GM19193 (cell line): ENCODE measurements around the gene VDAC1.

ENCODE experiments used
- POLR2A ChIP-seq: IDR thresholded peaks from 4 replicates; pipeline ENCODE4 v1.6.1; 2011; ENCODE audit not compliant: insufficient read depth, insufficient read length; ENCODE audit errors: extremely low read depth

Gene VDAC1

DNA sequence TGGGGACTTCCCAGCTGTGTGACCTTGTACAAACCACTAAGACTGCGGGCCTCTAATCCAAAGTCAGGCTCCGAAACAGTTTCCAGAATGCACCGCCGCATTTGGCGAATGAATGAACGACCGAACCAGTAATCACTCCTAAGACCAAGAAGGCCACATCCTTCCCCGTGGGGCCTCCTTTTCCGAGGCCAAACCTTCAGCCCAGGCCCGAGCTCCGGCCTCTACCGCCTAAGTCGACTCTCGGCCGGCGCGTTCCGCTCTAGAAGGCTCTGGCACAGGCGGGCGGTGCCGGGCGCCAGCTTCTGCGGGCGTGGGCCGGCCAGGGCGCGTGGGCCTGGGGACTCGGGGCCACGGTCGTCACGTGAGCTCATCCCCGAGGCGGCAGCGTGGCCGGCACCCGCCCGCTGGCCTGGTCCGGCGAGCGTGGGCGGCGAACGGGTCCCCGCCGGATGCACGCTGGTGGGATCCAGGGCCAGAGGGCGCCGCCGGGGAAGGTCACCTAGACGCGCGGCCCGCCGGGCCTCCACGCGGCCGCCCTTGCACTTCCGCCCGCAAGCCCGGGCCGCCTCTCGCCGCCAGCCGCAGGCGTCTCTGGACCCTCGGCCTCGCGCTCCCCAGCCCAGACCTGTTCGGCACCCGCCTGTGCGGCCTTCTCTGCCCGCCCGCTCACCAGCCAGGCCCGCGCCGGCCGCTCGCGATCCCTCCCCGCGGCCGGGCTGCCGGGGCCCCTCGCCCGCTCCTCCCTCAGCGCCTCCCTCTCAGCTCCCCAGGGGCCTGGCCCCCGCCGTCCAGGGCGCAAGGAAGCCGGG is 754 bp downstream of the VDAC1 start:
- TF ChIP-seq POLR2A = peak; percentile 43

DNA sequence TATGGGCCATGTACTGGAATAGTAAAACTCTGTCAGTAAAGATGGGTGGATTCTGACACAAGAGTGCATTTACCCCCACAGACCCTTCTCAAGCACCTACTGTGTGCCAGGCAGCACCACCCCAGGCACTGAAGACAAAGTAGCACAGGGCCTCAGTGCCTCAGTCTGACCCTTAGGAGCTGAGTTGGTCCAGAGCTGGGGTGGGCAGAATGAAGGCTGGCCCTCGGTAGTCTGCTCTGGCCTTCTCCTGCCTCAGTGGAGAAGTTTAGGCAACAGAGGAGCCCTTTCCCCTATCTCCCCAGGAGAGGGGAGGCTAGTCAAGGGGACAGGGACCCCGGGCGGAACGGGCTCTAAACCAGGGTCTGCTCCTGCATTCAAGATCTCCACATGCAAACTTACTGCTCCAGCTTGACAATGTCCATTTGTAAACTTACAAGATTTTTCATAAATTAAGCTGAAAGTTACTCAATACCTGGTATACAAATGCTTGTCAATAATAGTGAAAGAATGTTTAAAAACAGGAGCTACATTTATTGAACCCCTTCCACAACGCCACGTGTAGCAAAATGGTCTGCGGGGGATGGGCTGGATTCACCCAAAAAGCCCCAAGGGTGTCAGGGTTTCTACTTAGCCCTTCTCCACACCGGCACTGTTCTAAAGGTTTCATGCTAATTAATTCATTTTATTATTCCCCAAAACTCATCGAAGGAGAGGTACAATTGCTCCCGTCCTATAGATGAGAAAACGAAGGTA is 1.5 kb downstream of the VDAC1 start:
- no peak for TF ChIP-seq POLR2A

DNA sequence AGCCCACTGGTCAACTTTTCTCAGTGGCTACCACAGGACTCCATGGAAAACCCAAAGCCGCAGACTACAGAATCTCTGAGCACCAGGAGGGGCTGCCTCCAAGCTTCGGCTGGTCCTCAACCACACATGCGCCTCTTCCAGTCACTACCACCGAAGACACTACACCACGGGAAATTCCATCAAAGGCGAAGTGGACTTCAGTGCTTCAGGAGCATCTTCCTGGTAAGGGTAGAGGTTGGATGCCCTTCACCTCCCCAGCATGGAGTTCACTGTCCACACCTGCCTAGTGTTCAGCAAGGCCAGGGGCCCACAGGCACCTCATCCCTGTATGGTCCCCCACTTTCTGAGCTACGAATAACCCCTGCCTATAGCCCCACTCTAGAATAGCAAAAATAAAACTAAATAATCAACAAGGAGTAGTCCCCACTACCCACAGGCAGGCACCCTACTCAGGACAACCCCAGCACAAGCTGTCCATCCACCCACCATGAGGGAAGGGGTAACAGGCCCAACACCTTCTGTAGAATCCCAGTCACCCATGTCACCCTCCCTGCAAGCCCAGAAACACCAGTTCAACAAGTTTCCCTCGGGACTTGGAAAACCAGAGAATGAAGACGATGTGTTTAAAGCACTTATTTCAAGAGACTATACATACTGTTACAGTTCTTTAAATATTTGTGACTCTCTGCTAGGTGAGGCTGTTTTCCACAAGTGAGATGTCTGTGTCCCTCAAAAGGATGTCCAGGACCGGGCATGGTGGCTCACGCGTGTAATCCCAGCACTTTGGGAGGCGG is 2.6 kb downstream of the VDAC1 start:
- TF ChIP-seq POLR2A = no peak

DNA sequence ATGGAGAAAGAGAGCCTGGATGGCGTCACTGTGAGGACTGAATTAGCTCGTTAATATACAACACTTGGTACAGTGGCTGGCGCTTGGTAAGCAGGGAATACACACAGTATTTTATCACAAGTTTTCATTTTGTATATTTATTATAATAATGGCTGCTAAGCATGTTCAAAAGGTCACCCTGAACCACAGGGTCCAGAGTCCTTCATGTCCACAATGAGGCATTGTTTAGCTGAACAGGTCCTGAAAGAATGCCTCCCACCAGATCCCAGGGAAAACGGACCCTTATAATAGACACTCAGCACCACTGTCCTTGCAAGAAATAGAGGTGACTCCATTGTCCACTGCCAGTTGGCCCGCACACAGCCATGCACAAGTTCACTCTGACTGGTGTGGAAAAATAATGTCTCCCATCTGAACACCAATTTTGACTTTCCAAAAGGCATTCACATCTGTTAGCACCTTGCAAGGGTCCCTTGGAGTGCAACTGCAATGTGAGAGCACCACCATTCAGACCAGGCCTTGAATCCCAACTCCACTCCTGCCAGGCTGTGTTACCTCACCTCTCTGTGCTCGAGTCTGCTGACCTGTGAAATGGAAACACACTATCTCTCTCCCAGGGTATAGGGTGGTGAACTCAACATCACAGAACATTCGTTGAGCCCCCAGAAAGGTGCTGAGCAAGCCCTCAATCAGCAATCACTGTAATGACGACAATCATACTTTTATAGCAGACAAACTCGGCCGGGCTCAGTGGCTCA is 3.9 kb downstream of the VDAC1 start:
- no peak for TF ChIP-seq POLR2A

DNA sequence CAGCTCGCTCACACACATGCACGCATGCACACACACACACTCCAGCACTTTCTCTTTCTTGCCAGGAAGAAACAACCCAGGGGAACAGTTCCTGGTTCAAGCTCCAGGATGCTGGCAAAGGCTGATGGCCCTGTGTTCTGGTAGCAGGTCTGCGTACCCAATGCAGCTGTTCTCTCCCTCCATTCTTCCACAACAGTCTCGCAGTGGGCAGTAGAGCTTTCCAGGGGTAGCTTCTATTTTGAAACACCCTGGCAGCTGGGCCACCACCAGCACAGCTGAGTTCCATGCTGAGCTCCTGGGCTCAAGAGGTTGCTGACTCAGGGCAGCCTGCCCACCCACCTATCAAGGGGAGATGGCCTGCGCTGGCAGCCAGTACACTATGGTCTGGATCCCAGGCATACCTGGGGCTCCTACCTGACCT is 4.7 kb downstream of the VDAC1 start:
- TF ChIP-seq POLR2A = no peak

DNA sequence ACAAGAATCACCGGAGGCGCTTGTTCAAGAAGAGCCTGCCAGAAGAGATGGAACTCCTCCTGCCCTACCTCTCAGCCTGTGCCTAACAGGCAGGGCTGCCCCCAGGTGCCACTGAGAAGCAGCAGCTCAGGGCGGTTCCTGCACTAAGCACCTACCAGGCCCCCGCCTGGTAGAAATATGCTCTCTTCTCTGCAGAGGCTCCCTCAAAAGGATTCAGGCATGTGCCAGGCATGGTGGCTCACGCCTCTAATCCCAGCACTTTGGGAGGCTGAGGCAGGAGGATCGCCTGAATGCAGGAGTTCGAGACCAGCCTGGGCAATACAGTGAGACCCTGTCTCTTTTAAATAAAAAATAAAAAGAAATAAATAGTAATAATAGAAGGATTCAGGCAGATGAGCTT is 6.0 kb downstream of the VDAC1 start:
- TF ChIP-seq POLR2A = no peak

DNA sequence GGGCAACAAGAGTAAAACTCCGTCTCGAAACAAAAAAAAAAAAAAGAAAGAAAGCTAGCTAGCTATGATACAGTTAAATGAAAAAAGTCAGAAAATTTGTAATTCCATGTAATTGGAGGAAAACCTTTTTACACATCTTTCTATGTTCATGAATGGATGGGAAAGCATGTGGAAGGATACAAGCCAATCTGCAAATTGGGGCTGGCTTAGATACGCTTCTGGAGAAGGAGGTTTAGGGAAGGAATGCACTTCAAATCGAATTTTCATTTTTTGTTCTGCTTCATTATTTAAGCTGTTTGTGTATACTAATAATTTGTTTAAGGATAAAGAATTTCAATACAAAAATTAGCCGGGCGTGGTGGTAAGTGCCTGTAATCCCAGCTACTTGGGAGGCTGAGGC is 6.7 kb downstream of the VDAC1 start:
- TF ChIP-seq POLR2A = no peak

DNA sequence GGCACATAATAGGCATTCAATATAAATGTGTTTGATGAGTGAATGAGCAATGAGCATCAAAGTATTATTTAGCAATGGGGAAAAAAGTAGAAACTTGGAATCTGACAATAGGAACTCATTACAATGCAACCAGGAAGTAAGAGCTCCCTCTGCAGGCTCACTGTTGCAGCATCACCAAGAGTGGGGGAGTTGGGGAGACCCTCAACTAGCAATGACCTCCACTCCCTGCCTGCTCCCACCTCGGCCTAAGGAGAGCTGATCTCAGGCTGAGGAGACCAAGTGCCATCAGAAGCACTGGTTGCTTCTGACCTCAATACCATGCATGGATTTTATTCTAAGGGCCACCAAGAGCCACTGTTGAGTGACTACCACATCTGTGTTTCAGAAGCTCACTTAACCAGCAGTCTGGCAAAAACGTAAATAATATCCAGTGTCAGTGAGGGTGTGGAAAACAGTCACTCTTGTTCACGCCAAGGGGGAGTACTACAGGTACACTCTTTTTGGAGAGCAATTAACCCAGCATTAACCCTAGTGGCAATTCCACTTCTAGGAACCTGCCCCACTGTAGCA is 8.0 kb downstream of the VDAC1 start:
- no peak for TF ChIP-seq POLR2A

DNA sequence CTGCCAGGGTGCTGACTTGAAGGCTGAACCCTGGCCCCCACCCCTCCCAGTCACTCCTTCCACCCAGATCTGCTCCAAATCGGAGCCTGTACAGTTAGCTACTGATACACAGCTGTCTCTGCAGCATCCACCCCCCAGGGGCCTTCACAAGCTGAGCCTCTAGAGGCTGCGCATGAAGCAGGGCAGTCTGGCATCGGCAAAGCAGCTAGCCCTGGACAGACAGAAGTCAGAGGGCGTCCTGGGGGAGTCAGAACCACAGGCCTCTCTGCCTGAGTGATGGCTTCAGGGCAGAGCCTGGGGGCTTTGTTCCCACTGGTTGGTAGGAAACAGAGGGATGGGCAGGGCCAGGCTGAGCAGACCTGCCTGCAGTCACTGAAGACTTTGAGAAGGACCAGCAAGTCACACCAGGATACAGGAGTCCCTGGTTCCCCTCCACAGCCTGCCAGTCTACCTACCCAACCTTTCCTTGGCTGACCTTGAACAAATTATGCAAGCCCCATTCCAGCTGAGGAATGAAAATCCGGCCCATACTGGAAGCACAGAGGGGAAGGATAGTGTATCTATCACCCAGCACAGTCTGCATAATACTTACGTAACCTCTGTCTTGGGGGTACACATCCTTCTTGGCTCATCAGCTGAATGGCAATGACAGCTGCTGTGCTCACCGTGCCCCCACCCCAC is 8.8 kb downstream of the VDAC1 start:
- no peak for TF ChIP-seq POLR2A

DNA sequence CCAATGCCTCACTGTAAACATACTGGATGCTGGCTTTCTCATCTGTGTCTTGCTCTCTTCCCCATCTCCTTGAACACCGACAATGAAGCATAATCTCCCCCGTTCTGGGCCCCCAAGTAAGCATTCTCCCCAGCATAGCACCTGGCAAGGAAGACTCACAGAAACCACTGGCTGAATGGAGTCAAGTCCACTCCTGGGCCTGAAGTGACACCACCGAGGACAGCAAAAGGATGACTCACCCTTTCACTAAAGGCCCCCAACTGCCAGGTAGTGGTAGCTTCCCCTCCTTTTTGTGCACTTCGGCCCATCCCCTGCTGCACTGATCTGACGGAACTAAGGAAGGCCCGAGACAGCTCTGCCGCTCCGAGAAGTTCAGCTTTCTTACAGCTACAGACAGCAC is 9.4 kb downstream of the VDAC1 start:
- no peak for TF ChIP-seq POLR2A

DNA sequence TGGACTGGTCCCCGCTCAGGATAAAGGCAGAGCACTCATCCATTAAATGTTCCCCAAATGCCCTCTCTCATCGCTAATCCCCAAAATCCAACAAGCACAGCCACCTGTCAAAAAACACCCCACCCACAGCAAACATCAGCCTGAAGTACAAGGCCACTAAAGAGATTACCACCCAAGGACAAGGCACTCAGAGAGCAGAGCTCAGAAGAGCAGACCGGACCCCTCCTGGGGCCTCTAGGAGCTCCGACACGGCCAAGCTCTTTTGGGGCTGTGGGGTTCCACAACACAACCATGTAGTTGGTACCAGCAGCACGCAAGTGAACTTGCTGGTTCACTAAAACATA is 9.8 kb downstream of the VDAC1 start:
- no peak for TF ChIP-seq POLR2A

DNA sequence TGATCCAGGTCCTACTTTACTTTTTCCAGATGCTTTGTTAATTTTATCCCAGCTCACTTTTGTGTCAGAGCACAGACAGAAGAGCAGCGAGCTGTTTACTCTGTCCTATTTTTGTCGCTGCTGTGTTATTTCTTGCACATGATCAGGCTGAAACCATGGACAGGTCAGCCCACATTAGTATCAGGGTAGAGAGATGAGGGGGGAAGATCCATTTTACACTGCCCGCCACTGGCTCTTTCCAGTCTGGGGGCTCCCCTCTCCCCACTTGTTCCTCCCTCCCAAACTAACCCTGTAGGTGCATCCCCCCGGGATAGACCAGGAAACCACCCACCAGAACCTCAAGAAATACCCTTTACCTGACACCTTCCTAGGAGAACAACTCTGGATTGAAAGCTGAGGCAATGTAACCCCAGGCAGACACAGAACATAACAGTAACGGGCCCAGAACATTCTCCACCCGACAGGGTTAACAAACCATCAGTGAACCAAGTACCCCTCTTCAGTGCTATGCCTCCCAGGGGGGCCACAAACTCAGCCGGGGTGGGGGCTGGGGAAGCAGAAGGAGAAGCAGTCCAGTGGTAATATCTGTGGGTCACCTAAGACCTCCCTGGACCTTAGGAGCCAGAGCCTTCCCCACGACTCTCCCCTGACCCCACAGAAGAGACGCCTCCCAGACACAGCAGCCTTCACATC is 10.3 kb downstream of the VDAC1 start:
- no peak for TF ChIP-seq POLR2A

DNA sequence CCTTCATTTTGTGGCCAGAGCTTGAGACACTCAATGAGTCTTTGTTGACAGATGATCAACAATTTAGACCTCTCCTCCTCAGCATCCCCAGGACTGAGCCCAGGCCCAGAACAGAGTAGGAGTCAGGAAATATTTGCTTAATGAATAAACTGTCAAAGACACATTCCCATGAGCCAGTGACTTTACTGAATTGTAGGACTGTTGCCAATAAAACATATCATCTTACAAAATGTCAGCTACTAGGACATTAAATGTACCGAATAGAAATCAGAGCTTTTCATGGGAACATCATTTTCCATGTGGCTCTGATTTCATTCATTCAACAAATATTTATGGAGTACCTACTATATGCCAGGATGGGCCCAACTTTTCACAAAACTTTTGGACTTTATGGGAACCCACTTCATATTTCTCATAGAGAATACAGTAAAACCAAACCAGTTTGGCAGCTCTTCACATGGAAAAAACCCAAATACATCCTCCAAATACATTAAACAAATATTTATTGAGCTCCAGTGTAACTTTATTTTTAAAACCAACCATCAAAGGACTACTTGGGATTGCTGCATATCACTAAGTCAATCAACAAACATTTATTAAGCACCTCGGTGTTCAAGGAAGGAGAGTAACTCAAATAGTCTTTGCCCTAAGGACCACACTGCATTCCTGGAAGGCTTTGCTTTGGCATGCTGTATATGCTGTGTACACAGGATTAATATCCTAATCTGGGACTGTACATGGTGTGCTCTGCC is 11.4 kb downstream of the VDAC1 start:
- TF ChIP-seq POLR2A = no peak
